ENCODE measurements around the gene CALN1.

Gene CALN1

DNA sequence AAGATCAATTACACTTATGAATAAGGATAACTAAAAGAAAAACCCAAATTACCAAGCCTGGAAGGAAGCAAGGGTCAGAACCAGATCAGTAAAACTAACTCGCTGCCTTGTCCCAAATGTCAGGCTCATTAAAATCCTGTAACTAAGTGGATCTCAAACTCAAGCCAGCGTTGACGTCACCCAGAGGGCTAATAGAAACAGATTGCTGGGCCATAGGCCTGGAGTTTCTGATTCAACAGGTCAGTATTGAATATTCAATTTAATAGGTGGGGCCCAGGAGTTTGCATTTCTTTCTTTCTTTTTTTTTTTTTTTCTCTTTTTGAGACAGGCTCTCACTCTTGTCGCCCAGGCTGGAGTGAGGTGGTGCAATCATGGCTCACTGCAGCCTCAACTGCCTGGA is 397.0 kb downstream of the CALN1 start:
- Histone ChIP-seq H3K4me2 (ENCODE audit: low read length) (no peak overlapping the region), H3K9me2 (ENCODE audit: low read depth, low read length) (no peaks in the 10 kb centered on the region), H4K20me1 (ENCODE audit: insufficient read depth, low read length) (no peaks in the 10 kb centered on the region), H2AFZ (ENCODE audit: low read length) (no peak overlapping the region), H3K4me1 (ENCODE audit: insufficient read depth, low read length, severe bottlenecking) (no peaks in the 10 kb centered on the region), H3K4me3 (ENCODE audit: low read depth, low read length, poor library complexity, severe bottlenecking) (no peak overlapping the region), H3K9me3 (ENCODE audit: low read length) (no peaks in the 10 kb centered on the region), H3K27ac (ENCODE audit: low read depth, low read length, poor library complexity, severe bottlenecking) (no peak overlapping the region), H3K9ac (ENCODE audit: low read length) (no peak overlapping the region), H3K36me3 (ENCODE audit: insufficient read depth, low read length) (no peaks in the 10 kb centered on the region), H3F3A (ENCODE audit: insufficient read depth, low read length) (no peaks in the 10 kb centered on the region), H3K27me3 (ENCODE audit: insufficient read depth, low read length) (no peaks in the 10 kb centered on the region; the same call in 1 of the 2 replicates), H3K79me2 (ENCODE audit: insufficient read depth, low read length) (no peaks in the 10 kb centered on the region)
- TF ChIP-seq EZH2 (IDR thresholded peaks at IDR 0.05; ENCODE audit: borderline replicate concordance, low read length): no peak
- no peak for TF ChIP-seq CTCF (IDR thresholded peaks at IDR 0.05; ENCODE audit: low read length)

GRCh38 chr7:72007018-72007417 is 405.1 kb downstream of the CALN1 start:
- no peak overlapping the region for H2AFZ ChIP-seq (ENCODE audit: low read length)
- no peaks in the 10 kb centered on the region for H3F3A ChIP-seq (ENCODE audit: insufficient read depth, low read length)
- H3K79me2 ChIP-seq (ENCODE audit: insufficient read depth, low read length): no peaks in the 10 kb centered on the region
- no peak overlapping the region for H3K4me3 ChIP-seq (ENCODE audit: low read depth, low read length, poor library complexity, severe bottlenecking)
- no peaks in the 10 kb centered on the region for H3K9me3 ChIP-seq (ENCODE audit: low read length)
- H3K9ac ChIP-seq (ENCODE audit: low read length): no peak overlapping the region
- H3K27ac ChIP-seq (ENCODE audit: low read depth, low read length, poor library complexity, severe bottlenecking): no peak overlapping the region
- no peak for TF ChIP-seq EZH2 (IDR thresholded peaks at IDR 0.05; ENCODE audit: borderline replicate concordance, low read length)
- TF ChIP-seq CTCF (IDR thresholded peaks at IDR 0.05; ENCODE audit: low read length): no peak
- H3K4me2 ChIP-seq (ENCODE audit: low read length): no peak overlapping the region
- H3K4me1 ChIP-seq (ENCODE audit: insufficient read depth, low read length, severe bottlenecking): no peaks in the 10 kb centered on the region
- H4K20me1 ChIP-seq (ENCODE audit: insufficient read depth, low read length): no peaks in the 10 kb centered on the region
- H3K27me3 ChIP-seq (ENCODE audit: insufficient read depth, low read length): no peaks in the 10 kb centered on the region; the same call in 1 of the 2 replicates
- H3K36me3 ChIP-seq (ENCODE audit: insufficient read depth, low read length): no peaks in the 10 kb centered on the region
- H3K9me2 ChIP-seq (ENCODE audit: low read depth, low read length): no peaks in the 10 kb centered on the region

- Histone ChIP-seq H3K27me3 (ENCODE audit: insufficient read depth, low read length) (no peaks in the 10 kb centered on the region), H3K4me2 (ENCODE audit: low read length) (no peak overlapping the region)
- TF ChIP-seq EZH2 (IDR thresholded peaks at IDR 0.05; ENCODE audit: borderline replicate concordance, low read length): no peak
- TF ChIP-seq CTCF (IDR thresholded peaks at IDR 0.05; ENCODE audit: low read length): no peak
These were observed 408.9 kb downstream of the CALN1 start for GRCh38 chr7:72003236-72003635.

More at GRCh38 chr7:72003236-72003635, 408.9 kb downstream of the CALN1 start:
- Histone ChIP-seq H3F3A (ENCODE audit: insufficient read depth, low read length) (no peaks in the 10 kb centered on the region), H4K20me1 (ENCODE audit: insufficient read depth, low read length) (no peaks in the 10 kb centered on the region), H3K9me2 (ENCODE audit: low read depth, low read length) (no peaks in the 10 kb centered on the region), H2AFZ (ENCODE audit: low read length) (no peak overlapping the region), H3K9ac (ENCODE audit: low read length) (no peak overlapping the region), H3K36me3 (ENCODE audit: insufficient read depth, low read length) (no peaks in the 10 kb centered on the region), H3K9me3 (ENCODE audit: low read length) (no peaks in the 10 kb centered on the region), H3K4me1 (ENCODE audit: insufficient read depth, low read length, severe bottlenecking) (no peaks in the 10 kb centered on the region), H3K79me2 (ENCODE audit: insufficient read depth, low read length) (no peaks in the 10 kb centered on the region), H3K27ac (ENCODE audit: low read depth, low read length, poor library complexity, severe bottlenecking) (no peak overlapping the region), H3K4me3 (ENCODE audit: low read depth, low read length, poor library complexity, severe bottlenecking) (no peak overlapping the region)
